ENCODE measurements around the gene AKR1B1.

DNA sequence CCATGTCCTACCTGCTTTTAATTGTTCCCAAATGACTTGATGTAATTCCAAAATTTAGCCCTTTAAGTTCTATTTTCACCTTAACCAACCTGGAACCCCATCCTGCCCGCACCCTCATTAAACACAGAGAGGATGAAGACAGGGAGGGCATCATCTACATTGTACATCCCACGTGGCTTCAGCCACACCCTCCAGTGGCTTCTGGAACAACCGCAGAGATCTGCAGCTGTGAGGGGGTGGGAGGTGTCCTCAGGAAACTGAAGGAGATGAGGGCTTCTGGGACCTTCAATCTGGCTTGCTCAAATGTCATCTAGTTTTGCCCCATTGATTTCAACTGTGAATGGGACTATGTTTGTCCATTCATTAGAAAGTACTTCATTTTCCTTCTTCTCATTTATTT, 39.0 kb downstream of the AKR1B1 start:
- TF ChIP-seq, protein P1, sequence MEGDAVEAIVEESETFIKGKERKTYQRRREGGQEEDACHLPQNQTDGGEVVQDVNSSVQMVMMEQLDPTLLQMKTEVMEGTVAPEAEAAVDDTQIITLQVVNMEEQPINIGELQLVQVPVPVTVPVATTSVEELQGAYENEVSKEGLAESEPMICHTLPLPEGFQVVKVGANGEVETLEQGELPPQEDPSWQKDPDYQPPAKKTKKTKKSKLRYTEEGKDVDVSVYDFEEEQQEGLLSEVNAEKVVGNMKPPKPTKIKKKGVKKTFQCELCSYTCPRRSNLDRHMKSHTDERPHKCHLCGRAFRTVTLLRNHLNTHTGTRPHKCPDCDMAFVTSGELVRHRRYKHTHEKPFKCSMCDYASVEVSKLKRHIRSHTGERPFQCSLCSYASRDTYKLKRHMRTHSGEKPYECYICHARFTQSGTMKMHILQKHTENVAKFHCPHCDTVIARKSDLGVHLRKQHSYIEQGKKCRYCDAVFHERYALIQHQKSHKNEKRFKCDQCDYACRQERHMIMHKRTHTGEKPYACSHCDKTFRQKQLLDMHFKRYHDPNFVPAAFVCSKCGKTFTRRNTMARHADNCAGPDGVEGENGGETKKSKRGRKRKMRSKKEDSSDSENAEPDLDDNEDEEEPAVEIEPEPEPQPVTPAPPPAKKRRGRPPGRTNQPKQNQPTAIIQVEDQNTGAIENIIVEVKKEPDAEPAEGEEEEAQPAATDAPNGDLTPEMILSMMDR (IDR thresholded peaks at IDR 0.05): no peak
- no peak for TF ChIP-seq POLR2A (IDR thresholded peaks at IDR 0.05)

Data from esophagus squamous epithelium (tissue), 4 donors.